ENCODE data around the gene COL4A1. TPM values are rescaled to one million over a fixed set of nuclear protein-coding genes. Genes with fewer than 3 reads are reported as not detected.

COL4A1 gene
- polyA plus RNA-seq, 1 donor (not counting 4 experiments of a cell fraction or from before 2014, with no cell fraction given) = 22.3 TPM

- Histone ChIP-seq H3K9me1 (ENCODE audit: control insufficient read depth, extremely low read depth, insufficient read depth, low read length) (no peaks in the 10 kb centered on the region), H3K4me2 (ENCODE audit: control insufficient read depth, extremely low read depth, insufficient read depth, low read depth, low read length) (no peak overlapping the region), H4K20me1 (ENCODE audit: control insufficient read depth, extremely low read depth, insufficient read depth, low read length) (no peaks in the 10 kb centered on the region), H3K79me2 (ENCODE audit: control insufficient read depth, insufficient read depth, low read length) (peaks cover 4% of the 10 kb centered on the region), H3K4me3 (ENCODE audit: control insufficient read depth in 2 of 3, extremely low read depth in 1 of 3, insufficient read depth in 2 of 3, low read depth in 1 of 3, low read length in 3 of 3) (no peak overlapping the region), H3K27me3 (ENCODE audit: control insufficient read depth, extremely low read depth, insufficient read depth, low read length) (no peaks in the 10 kb centered on the region), H3K9me3 (ENCODE audit: control insufficient read depth, low read depth, low read length) (no peaks in the 10 kb centered on the region), H3K4me1 (ENCODE audit: control insufficient read depth, extremely low read depth, insufficient read depth, low read length) (peaks cover 19% of the 10 kb centered on the region), H2AFZ (ENCODE audit: control insufficient read depth, low read length) (no peak overlapping the region), H3K9ac (ENCODE audit: control insufficient read depth, extremely low read depth, insufficient read depth, low read length) (no peak overlapping the region), H3K36me3 (ENCODE audit: control insufficient read depth in 2 of 2, extremely low read depth in 1 of 2, insufficient read depth in 2 of 2, low read length in 2 of 2) (peaks cover 0 to 5% of the 10 kb centered on the region in 2 experiments), H3K27ac (ENCODE audit: control insufficient read depth, insufficient read depth, low read length) (peak overlapping the region; percentile 3)
- no peak for DNase-seq (ENCODE audit: low read depth, low spot score)
- FAIRE-seq = peak; percentile 53
- TF ChIP-seq EZH2 (IDR thresholded peaks at IDR 0.05; ENCODE audit: low read length) (no peak), CTCF (optimal IDR thresholded peaks at IDR 0.05 in 1 of 3, IDR thresholded peaks at IDR 0.05 in 1 of 3, conservative IDR thresholded peaks at IDR 0.05 in 1 of 3; ENCODE audit: extremely low read depth in 1 of 3, insufficient read depth in 2 of 3, low read length in 3 of 3) (no peak)
- dilution Hi-C loops (cut with MboI; ENCODE audit: extremely low pct_ligation_motif_present, low sequenced_read_pairs) = no loop called here
These were observed 56.6 kb downstream of the COL4A1 start for GRCh38 chr13:110250258-110250891.

GRCh38 chr13:110249326-110249725 lies 57.6 kb downstream of the COL4A1 start:
- Histone ChIP-seq H3K4me1 (ENCODE audit: control insufficient read depth, extremely low read depth, insufficient read depth, low read length) (peaks cover 19% of the 10 kb centered on the region), H3K9ac (ENCODE audit: control insufficient read depth, extremely low read depth, insufficient read depth, low read length) (no peak overlapping the region), H2AFZ (ENCODE audit: control insufficient read depth, low read length) (no peak overlapping the region), H3K36me3 (ENCODE audit: control insufficient read depth in 2 of 2, extremely low read depth in 1 of 2, insufficient read depth in 2 of 2, low read length in 2 of 2) (peaks cover 0 to 5% of the 10 kb centered on the region in 2 experiments), H3K9me1 (ENCODE audit: control insufficient read depth, extremely low read depth, insufficient read depth, low read length) (no peaks in the 10 kb centered on the region), H3K27me3 (ENCODE audit: control insufficient read depth, extremely low read depth, insufficient read depth, low read length) (no peaks in the 10 kb centered on the region), H3K4me3 (ENCODE audit: control insufficient read depth in 2 of 3, extremely low read depth in 1 of 3, insufficient read depth in 2 of 3, low read depth in 1 of 3, low read length in 3 of 3) (no peak overlapping the region), H3K9me3 (ENCODE audit: control insufficient read depth, low read depth, low read length) (no peaks in the 10 kb centered on the region), H4K20me1 (ENCODE audit: control insufficient read depth, extremely low read depth, insufficient read depth, low read length) (no peaks in the 10 kb centered on the region), H3K79me2 (ENCODE audit: control insufficient read depth, insufficient read depth, low read length) (peaks cover 4% of the 10 kb centered on the region), H3K4me2 (ENCODE audit: control insufficient read depth, extremely low read depth, insufficient read depth, low read depth, low read length) (no peak overlapping the region), H3K27ac (ENCODE audit: control insufficient read depth, insufficient read depth, low read length) (no peak overlapping the region)
- TF ChIP-seq CTCF (optimal IDR thresholded peaks at IDR 0.05 in 1 of 3, IDR thresholded peaks at IDR 0.05 in 1 of 3, conservative IDR thresholded peaks at IDR 0.05 in 1 of 3; ENCODE audit: extremely low read depth in 1 of 3, insufficient read depth in 2 of 3, low read length in 3 of 3) (no peak), EZH2 (IDR thresholded peaks at IDR 0.05; ENCODE audit: low read length) (no peak)
- dilution Hi-C loops (cut with MboI; ENCODE audit: extremely low pct_ligation_motif_present, low sequenced_read_pairs) = no loop called here
- DNase-seq (ENCODE audit: low read depth, low spot score) = no peak
- no peak for FAIRE-seq

Data from keratinocyte (primary cell).